ENCODE results near the gene EIF4E3.

The EIF4E3 gene

DNA sequence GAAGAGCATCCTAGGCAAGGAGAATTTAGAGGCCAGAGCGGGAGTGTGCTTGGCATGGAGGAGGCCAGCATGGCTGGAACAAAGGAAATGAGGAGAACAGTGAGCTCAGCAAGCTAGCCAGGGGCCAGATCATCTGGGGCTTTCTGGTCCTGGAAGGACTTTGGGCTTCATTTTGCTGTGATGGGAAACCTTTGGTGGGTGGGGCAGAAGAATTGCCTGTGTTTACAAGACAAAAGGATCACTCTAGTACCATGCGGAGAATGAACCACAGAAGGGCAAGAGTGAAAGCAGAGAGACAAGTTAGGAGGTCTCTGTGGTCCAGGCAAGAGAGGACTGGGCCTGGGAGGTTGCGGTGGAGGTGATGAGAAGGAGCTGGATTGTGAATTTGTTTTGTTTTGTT lies 80.1 kb downstream of the EIF4E3 start:
- no peak for DNase-seq (ENCODE audit: low read depth in 2 of 2)
- no peak overlapping the region for H3K4me3 ChIP-seq (replicated peaks in 1 of 2; ENCODE audit: low read depth in 2 of 2, low read length in 2 of 2)
- no peak for TF ChIP-seq CTCF (IDR thresholded peaks at IDR 0.05; ENCODE audit: low read depth, low read length)

- no peak overlapping the region for H3K4me3 ChIP-seq (replicated peaks in 1 of 2; ENCODE audit: low read depth in 2 of 2, low read length in 2 of 2)
- no peak for TF ChIP-seq CTCF (IDR thresholded peaks at IDR 0.05; ENCODE audit: low read depth, low read length)
- peak in 1 of 2 donors; percentile 14 for DNase-seq (ENCODE audit: low read depth in 2 of 2)
Measured at GRCh38 chr3:71641674-71642073, 83.5 kb downstream of the EIF4E3 start.

- no peak for DNase-seq (ENCODE audit: low read depth in 2 of 2)
- H3K4me3 ChIP-seq (replicated peaks in 1 of 2; ENCODE audit: low read depth in 2 of 2, low read length in 2 of 2): no peak overlapping the region
- TF ChIP-seq CTCF (IDR thresholded peaks at IDR 0.05; ENCODE audit: low read depth, low read length): no peak
Measured at GRCh38 chr3:71640331-71640983, 84.7 kb downstream of the EIF4E3 start.

GRCh38 chr3:71636482-71636881 lies 88.7 kb downstream of the EIF4E3 start:
- DNase-seq (ENCODE audit: low read depth in 2 of 2): no peak
- no peak for TF ChIP-seq CTCF (IDR thresholded peaks at IDR 0.05; ENCODE audit: low read depth, low read length)
- H3K4me3 ChIP-seq (replicated peaks in 1 of 2; ENCODE audit: low read depth in 2 of 2, low read length in 2 of 2): no peak overlapping the region

DNA sequence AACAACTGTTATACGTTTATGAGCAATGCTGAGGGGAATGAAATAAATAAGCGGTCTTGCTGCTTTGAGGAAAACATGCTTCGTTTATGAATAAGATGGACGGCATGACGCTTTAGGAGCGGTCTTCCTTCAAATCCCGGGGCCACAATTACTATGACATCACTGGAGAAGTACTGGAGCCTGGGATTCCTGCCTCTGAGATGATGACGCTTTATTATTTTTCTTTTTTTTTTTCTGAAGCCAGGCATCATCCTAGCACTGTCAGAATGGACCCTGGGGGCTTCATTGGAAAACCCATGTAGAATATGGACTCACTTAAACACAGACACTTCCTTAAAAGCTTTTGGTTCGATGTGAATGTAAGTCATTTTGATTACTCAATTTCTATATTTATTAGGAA lies 89.2 kb downstream of the EIF4E3 start:
- no peak overlapping the region for H3K4me3 ChIP-seq (replicated peaks in 1 of 2; ENCODE audit: low read depth in 2 of 2, low read length in 2 of 2)
- DNase-seq (ENCODE audit: low read depth in 2 of 2): no peak
- TF ChIP-seq CTCF (IDR thresholded peaks at IDR 0.05; ENCODE audit: low read depth, low read length): no peak

DNA sequence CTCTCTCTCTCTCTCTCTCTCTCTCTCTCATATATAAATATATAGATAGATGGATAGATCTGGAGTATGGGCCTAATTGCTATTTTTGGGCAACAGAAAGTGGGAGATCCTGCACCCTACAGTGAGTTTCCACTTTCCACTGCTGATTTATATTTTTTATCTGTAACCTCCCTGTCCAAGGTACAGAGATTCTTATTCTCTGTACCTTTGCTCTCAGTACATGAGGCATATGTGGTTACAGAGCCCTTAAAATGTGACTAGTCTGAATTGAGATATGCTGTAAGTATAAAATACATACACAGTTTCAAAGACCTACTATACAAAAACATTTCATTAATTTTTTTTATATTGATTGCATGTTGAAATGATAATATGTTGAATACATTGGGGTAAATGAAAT lies 90.5 kb downstream of the EIF4E3 start:
- H3K4me3 ChIP-seq (replicated peaks in 1 of 2; ENCODE audit: low read depth in 2 of 2, low read length in 2 of 2): no peak overlapping the region
- DNase-seq (ENCODE audit: low read depth in 2 of 2): no peak
- no peak for TF ChIP-seq CTCF (IDR thresholded peaks at IDR 0.05; ENCODE audit: low read depth, low read length)

- TF ChIP-seq CTCF (IDR thresholded peaks at IDR 0.05; ENCODE audit: low read depth, low read length): no peak
- no peak overlapping the region for H3K4me3 ChIP-seq (replicated peaks in 1 of 2; ENCODE audit: low read depth in 2 of 2, low read length in 2 of 2)
- peak in 1 of 2 donors; percentile 52 for DNase-seq (ENCODE audit: low read depth in 2 of 2)
Measured at GRCh38 chr3:71629711-71630110, 95.5 kb downstream of the EIF4E3 start.

Measured in cardiac fibroblast (primary cell).